Neuronal stem cell (in vitro differentiated cells): ENCODE measurements around the gene GNB3.

Source experiments
- DNase-seq: peaks from one replicate; pipeline ENCODE4 v3.0.0-alpha.2; 2013; ENCODE audit warnings: low spot score
- H2AFZ ChIP-seq: one replicate; pipeline ENCODE4 v1.6.1; 2013; ENCODE audit warnings: mild to moderate bottlenecking, low read length, inconsistent platforms
- H2AK5ac ChIP-seq: 2 replicates; pipeline ENCODE4 v1.6.1; 2013; ENCODE audit warnings: low read depth, mild to moderate bottlenecking, inconsistent platforms, low read length, moderate library complexity, mixed read lengths
- H2BK120ac ChIP-seq: 2 replicates; pipeline ENCODE4 v1.6.1; 2013; ENCODE audit warnings: low read depth, mild to moderate bottlenecking, inconsistent platforms, low read length, moderate library complexity, mixed read lengths
- H2BK12ac ChIP-seq: one replicate; pipeline ENCODE4 v1.6.1; 2013; ENCODE audit warnings: low read length, inconsistent platforms
- H2BK15ac ChIP-seq: 2 replicates; pipeline ENCODE4 v1.6.1; 2013; ENCODE audit warnings: mild to moderate bottlenecking, low read length, inconsistent platforms, mixed read lengths
- H2BK5ac ChIP-seq: one replicate; pipeline ENCODE4 v1.6.1; 2013; ENCODE audit warnings: inconsistent platforms, mild to moderate bottlenecking, low read length, moderate library complexity
- H3K14ac ChIP-seq: one replicate; pipeline ENCODE4 v1.6.1; 2013; ENCODE audit warnings: low read length, inconsistent platforms
- H3K18ac ChIP-seq: 2 replicates; pipeline ENCODE4 v1.6.1; 2013; ENCODE audit warnings: low read length, inconsistent platforms
- H3K23ac ChIP-seq: 2 replicates; pipeline ENCODE4 v1.6.1; 2013; ENCODE audit warnings: low read depth, mild to moderate bottlenecking, mixed read lengths, low read length, inconsistent platforms; ENCODE audit not compliant: poor library complexity
- H3K27ac ChIP-seq: replicated peaks from 3 replicates; pipeline ENCODE4 v1.5.1; 2013; ENCODE audit warnings: low read length, inconsistent platforms
- H3K27me3 ChIP-seq, 3 experiments: 2 replicates each; pipeline ENCODE4 v1.6.1; 2013; ENCODE audit warnings: low read length in 3 of 3, mild to moderate bottlenecking in 2 of 3, inconsistent platforms in 1 of 3, low read depth in 1 of 3, mixed read lengths in 1 of 3, moderate library complexity in 1 of 3; ENCODE audit not compliant: control insufficient read depth in 3 of 3, insufficient read depth in 3 of 3
- H3K36me3 ChIP-seq, 2 donors: replicated peaks in 1 of 2; 2 replicates each; pipeline ENCODE4 v1.6.1; 2013; ENCODE audit warnings: low read length in 2 of 2; ENCODE audit not compliant: control insufficient read depth in 2 of 2, insufficient read depth in 2 of 2
- H3K4ac ChIP-seq: 2 replicates; pipeline ENCODE4 v1.6.1; 2013; ENCODE audit warnings: inconsistent platforms, mild to moderate bottlenecking, low read length, moderate library complexity
- H3K4me1 ChIP-seq, 2 donors: 1 replicate in 1 of 2; 2 replicates in 1 of 2; pipeline ENCODE4 v1.6.1; 2013; ENCODE audit warnings: low read length in 2 of 2, low read depth in 1 of 2; ENCODE audit not compliant: control insufficient read depth in 2 of 2, insufficient read depth in 1 of 2
- H3K4me2 ChIP-seq: one replicate; pipeline ENCODE4 v1.6.1; 2013; ENCODE audit warnings: mild to moderate bottlenecking, low read length, inconsistent platforms; ENCODE audit not compliant: insufficient read depth, poor library complexity, severe bottlenecking
- H3K4me3 ChIP-seq, 2 donors: 2 replicates each; pipeline ENCODE4 v1.5.1; 2013; ENCODE audit warnings: low read length in 2 of 2, mild to moderate bottlenecking in 2 of 2, inconsistent platforms in 1 of 2, moderate library complexity in 1 of 2
- H3K79me1 ChIP-seq: one replicate; pipeline ENCODE4 v1.6.1; 2013; ENCODE audit warnings: low read depth, mild to moderate bottlenecking, inconsistent platforms, low read length, moderate library complexity
- H3K9ac ChIP-seq: one replicate; pipeline ENCODE4 v1.6.1; 2013; ENCODE audit warnings: mild to moderate bottlenecking, low read depth, low read length, inconsistent platforms; ENCODE audit not compliant: poor library complexity
- H3K9me3 ChIP-seq, 2 donors: replicated peaks in 1 of 2; 2 replicates each; pipeline versions ENCODE3 to v1.6.1; 2013; ENCODE audit warnings: low read length in 2 of 2, mild to moderate bottlenecking in 2 of 2, inconsistent platforms in 1 of 2, low read depth in 1 of 2, mixed read lengths in 1 of 2, moderate library complexity in 1 of 2; ENCODE audit not compliant: control insufficient read depth in 2 of 2, insufficient read depth in 1 of 2
- H4K8ac ChIP-seq: one replicate; pipeline ENCODE4 v1.6.1; 2013; ENCODE audit warnings: low read depth, mild to moderate bottlenecking, inconsistent platforms, low read length, moderate library complexity
- H4K91ac ChIP-seq: one replicate; pipeline ENCODE4 v1.6.1; 2013; ENCODE audit warnings: low read length, low read depth, mild to moderate bottlenecking, inconsistent platforms; ENCODE audit not compliant: poor library complexity
- WGBS, 2 donors: extraction: QIAGEN DNeasy Blood & Tissue Kit; methylation state at CpG; one replicate each; pipeline ENCODE4 v1.1.7; 2013; ENCODE audit warnings: missing lambda C conversion rate in 2 of 2, mixed read lengths in 1 of 2; ENCODE audit not compliant: insufficient read length in 2 of 2, insufficient replicate concordance in 1 of 2; ENCODE audit errors: extremely low coverage in 2 of 2; 5-methylcytosine and 5-hydroxymethylcytosine counted together

GNB3 gene

GRCh38 chr12:6823182-6824084 lies 17.3 kb upstream of the GNB3 start:
- Histone ChIP-seq H3K36me3 (peaks cover 0 to 5% of the 10 kb centered on the region in 2 donors), H3K9me3 (peaks cover 0 to 3% of the 10 kb centered on the region in 2 donors), H2BK120ac (no peak overlapping the region), H3K9ac (no peak overlapping the region), H3K4me2 (no peak overlapping the region), H3K27me3 (no peaks in the 10 kb centered on the region), H3K27ac (no peak overlapping the region), H2BK5ac (peak overlapping the region; percentile 33), H3K4ac (no peak overlapping the region), H2AK5ac (peak overlapping the region; percentile 72), H2BK15ac (peak overlapping the region; percentile 77), H2AFZ (no peak overlapping the region), H3K14ac (no peak overlapping the region), H4K8ac (no peak overlapping the region), H3K23ac (peak overlapping the region; percentile 82), H3K4me1 (peaks cover 39 to 54% of the 10 kb centered on the region in 2 donors), H2BK12ac (no peak overlapping the region), H3K18ac (peak overlapping the region; percentile 21), H3K79me1 (peaks cover 10% of the 10 kb centered on the region), H3K4me3 (no peak overlapping the region), H4K91ac (no peak overlapping the region)
- DNase-seq, result no peak
- no CpG with 5 or more reads among the region's 12 CpGs for WGBS, 2 donors

GRCh38 chr12:6824085-6824775 lies 16.5 kb upstream of the GNB3 start:
- Histone ChIP-seq H2BK120ac (no peak overlapping the region), H3K18ac (peak overlapping the region; percentile 21), H3K27me3 (no peaks in the 10 kb centered on the region), H2BK15ac (peak overlapping the region; percentile 41), H2AFZ (no peak overlapping the region), H4K91ac (no peak overlapping the region), H4K8ac (no peak overlapping the region), H3K79me1 (peaks cover 16% of the 10 kb centered on the region), H3K14ac (no peak overlapping the region), H3K4me1 (peaks cover 33 to 47% of the 10 kb centered on the region in 2 donors), H2BK12ac (no peak overlapping the region), H3K4me3 (no peak overlapping the region), H3K9me3 (peaks cover 0 to 3% of the 10 kb centered on the region in 2 donors), H3K9ac (no peak overlapping the region), H3K36me3 (peaks cover 0 to 5% of the 10 kb centered on the region in 2 donors), H3K27ac (no peak overlapping the region), H3K4me2 (no peak overlapping the region), H3K23ac (peak overlapping the region; percentile 82), H2BK5ac (peak overlapping the region; percentile 33), H2AK5ac (peak overlapping the region; percentile 43), H3K4ac (no peak overlapping the region)
- no CpG with 5 or more reads among the region's 37 CpGs for WGBS, 2 donors
- DNase-seq, result no peak

- H3K4me1 ChIP-seq, result peaks cover 31 to 43% of the 10 kb centered on the region in 2 donors
Observed at GRCh38 chr12:6824901-6825381, 15.8 kb upstream of the GNB3 start.

More at GRCh38 chr12:6824901-6825381, 15.8 kb upstream of the GNB3 start:
- Histone ChIP-seq H3K9ac (no peak overlapping the region), H3K27ac (no peak overlapping the region), H4K91ac (no peak overlapping the region), H3K4ac (no peak overlapping the region), H2BK5ac (no peak overlapping the region), H3K9me3 (peaks cover 0 to 3% of the 10 kb centered on the region in 2 donors), H3K18ac (peak overlapping the region; percentile 88), H2BK15ac (no peak overlapping the region), H2AFZ (no peak overlapping the region), H2BK12ac (peak overlapping the region; percentile 59), H3K27me3 (no peaks in the 10 kb centered on the region), H3K4me3 (no peak overlapping the region), H2AK5ac (peak overlapping the region; percentile 96), H3K14ac (peak overlapping the region; percentile 94), H3K79me1 (peaks cover 20% of the 10 kb centered on the region), H3K36me3 (peaks cover 3 to 6% of the 10 kb centered on the region in 2 donors), H3K4me2 (no peak overlapping the region), H4K8ac (no peak overlapping the region), H2BK120ac (peak overlapping the region; percentile 79), H3K23ac (peak overlapping the region; percentile 66)
- no CpG with 5 or more reads among the region's 12 CpGs for WGBS, 2 donors
- no peak for DNase-seq
